ENCODE data around the gene MPI.

DNA sequence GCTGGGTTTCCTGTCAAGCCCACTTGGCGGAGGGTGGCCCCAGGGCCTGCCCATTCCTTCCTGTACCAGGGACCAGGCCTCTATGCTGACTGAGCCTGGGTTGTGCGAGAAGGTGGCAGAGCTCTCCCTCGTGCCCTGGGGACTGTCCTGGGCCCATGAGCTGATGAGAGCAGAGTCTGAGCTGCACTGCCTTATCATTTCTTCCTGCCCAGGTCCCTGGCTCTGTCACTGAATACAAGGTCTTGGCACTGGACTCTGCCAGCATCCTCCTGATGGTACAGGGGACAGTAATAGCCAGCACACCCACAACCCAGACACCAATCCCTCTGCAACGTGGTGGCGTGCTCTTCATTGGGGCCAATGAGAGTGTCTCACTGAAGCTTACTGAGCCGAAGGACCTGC is 7.5 kb downstream of the MPI start:
- TF ChIP-seq EZH2 (IDR thresholded peaks at IDR 0.05): no peak
- TF ChIP-seq, protein P1, sequence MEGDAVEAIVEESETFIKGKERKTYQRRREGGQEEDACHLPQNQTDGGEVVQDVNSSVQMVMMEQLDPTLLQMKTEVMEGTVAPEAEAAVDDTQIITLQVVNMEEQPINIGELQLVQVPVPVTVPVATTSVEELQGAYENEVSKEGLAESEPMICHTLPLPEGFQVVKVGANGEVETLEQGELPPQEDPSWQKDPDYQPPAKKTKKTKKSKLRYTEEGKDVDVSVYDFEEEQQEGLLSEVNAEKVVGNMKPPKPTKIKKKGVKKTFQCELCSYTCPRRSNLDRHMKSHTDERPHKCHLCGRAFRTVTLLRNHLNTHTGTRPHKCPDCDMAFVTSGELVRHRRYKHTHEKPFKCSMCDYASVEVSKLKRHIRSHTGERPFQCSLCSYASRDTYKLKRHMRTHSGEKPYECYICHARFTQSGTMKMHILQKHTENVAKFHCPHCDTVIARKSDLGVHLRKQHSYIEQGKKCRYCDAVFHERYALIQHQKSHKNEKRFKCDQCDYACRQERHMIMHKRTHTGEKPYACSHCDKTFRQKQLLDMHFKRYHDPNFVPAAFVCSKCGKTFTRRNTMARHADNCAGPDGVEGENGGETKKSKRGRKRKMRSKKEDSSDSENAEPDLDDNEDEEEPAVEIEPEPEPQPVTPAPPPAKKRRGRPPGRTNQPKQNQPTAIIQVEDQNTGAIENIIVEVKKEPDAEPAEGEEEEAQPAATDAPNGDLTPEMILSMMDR (IDR thresholded peaks at IDR 0.05): no peak
